ENCODE measurements around the gene STARD13. TPM values are rescaled to one million over a fixed set of nuclear protein-coding genes. Genes with fewer than 3 reads are reported as not detected.

Gene STARD13
- total RNA-seq, 4 donors from 2014 or later, result 52.0 to 114 (median 89.2) TPM

GRCh38 chr13:33263484-33263883 lies 22.1 kb downstream of the STARD13 start:
- no peaks in the 10 kb centered on the region for H3K9me3 ChIP-seq
- peak in 1 of 2 donors; percentile 61 for DNase-seq
- 70 to 80% methylated on average over 5 of the region's 5 CpGs for WGBS, 2 donors
- peaks cover 49 to 59% of the 10 kb centered on the region in 2 donors for H3K4me1 ChIP-seq
- peak overlapping the region in 2 of 3 donors; percentile 21 to 42 for H3K27ac ChIP-seq
- H3K36me3 ChIP-seq, result no peaks in the 10 kb centered on the region
- no peak overlapping the region for H3K4me3 ChIP-seq (replicated peaks in 1 of 3)
- intact Hi-C loops (cut with DNase I), result no loop called here
- H3K27me3 ChIP-seq, result no peaks in the 10 kb centered on the region
- TF ChIP-seq POLR2A (IDR thresholded peaks at IDR 0.05), result no peak
- TF ChIP-seq, protein P1, sequence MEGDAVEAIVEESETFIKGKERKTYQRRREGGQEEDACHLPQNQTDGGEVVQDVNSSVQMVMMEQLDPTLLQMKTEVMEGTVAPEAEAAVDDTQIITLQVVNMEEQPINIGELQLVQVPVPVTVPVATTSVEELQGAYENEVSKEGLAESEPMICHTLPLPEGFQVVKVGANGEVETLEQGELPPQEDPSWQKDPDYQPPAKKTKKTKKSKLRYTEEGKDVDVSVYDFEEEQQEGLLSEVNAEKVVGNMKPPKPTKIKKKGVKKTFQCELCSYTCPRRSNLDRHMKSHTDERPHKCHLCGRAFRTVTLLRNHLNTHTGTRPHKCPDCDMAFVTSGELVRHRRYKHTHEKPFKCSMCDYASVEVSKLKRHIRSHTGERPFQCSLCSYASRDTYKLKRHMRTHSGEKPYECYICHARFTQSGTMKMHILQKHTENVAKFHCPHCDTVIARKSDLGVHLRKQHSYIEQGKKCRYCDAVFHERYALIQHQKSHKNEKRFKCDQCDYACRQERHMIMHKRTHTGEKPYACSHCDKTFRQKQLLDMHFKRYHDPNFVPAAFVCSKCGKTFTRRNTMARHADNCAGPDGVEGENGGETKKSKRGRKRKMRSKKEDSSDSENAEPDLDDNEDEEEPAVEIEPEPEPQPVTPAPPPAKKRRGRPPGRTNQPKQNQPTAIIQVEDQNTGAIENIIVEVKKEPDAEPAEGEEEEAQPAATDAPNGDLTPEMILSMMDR (IDR thresholded peaks at IDR 0.05), result no peak

DNA sequence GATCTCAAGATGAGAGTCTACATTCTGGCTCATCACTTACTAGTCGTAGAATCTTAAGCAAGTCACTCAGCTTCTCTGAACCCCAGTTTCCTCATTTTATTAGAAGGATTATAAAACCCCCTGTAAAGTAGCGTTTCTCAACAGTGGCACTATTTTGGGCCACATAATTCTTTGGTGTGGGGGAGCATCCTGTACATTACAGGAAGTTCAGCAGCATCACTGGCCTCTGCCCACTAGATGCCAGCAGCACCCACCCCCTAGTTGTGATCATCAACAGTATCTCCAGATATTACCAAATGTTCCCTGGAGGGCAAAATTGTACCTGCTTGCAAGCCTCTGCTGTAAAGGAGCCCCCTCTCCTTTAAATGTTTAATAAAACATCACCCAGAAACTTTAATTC lies 22.6 kb downstream of the STARD13 start:
- no peak for TF ChIP-seq POLR2A (IDR thresholded peaks at IDR 0.05)
- TF ChIP-seq, protein P1 (IDR thresholded peaks at IDR 0.05), result no peak
- no peaks in the 10 kb centered on the region for H3K36me3 ChIP-seq
- WGBS, 2 donors, result 86 to 90% methylated on average over 2 of the region's 2 CpGs
- no peaks in the 10 kb centered on the region for H3K9me3 ChIP-seq
- intact Hi-C loops (cut with DNase I), result no loop called here
- H3K27me3 ChIP-seq, result no peaks in the 10 kb centered on the region
- no peak for DNase-seq
- H3K4me3 ChIP-seq (replicated peaks in 1 of 3), result no peak overlapping the region
- H3K27ac ChIP-seq, result peak overlapping the region in 1 of 3 donors; percentile 42
- H3K4me1 ChIP-seq, result peaks cover 48 to 59% of the 10 kb centered on the region in 2 donors

GRCh38 chr13:33262594-33262993 lies 23.0 kb downstream of the STARD13 start:
- Histone ChIP-seq H3K4me1 (peaks cover 44 to 58% of the 10 kb centered on the region in 2 donors), H3K36me3 (no peaks in the 10 kb centered on the region), H3K27me3 (no peaks in the 10 kb centered on the region), H3K27ac (peak overlapping the region in 1 of 3 donors; percentile 42), H3K9me3 (no peaks in the 10 kb centered on the region), H3K4me3 (replicated peaks in 1 of 3) (no peak overlapping the region)
- DNase-seq, result no peak
- TF ChIP-seq POLR2A (IDR thresholded peaks at IDR 0.05), result no peak
- intact Hi-C loops (cut with DNase I), result no loop called here
- 66 to 82% methylated on average over 2 of the region's 2 CpGs for WGBS, 2 donors

DNA sequence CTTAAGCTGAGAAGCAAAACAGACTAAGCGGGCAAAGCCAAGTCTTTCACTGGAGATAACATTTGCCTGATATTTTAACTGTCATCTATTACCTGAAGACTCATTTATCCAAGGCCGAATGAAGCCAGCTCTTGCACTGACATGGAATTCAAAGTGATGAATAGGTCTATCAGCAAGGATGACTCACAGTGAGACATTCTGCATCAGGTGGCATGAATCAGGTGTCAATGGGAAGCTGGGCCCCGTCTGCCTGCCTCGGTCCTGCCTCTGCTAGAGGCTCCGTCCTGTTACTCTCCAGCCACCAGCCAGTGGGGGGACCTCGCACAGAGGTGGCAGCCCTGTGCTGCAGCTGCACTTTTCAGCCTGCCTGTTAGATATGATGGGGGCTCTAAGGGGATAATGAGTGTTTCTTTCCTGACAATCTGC lies 23.5 kb downstream of the STARD13 start:
- Histone ChIP-seq H3K4me3 (replicated peaks in 1 of 3) (no peak overlapping the region), H3K27me3 (no peaks in the 10 kb centered on the region), H3K9me3 (no peaks in the 10 kb centered on the region), H3K36me3 (no peaks in the 10 kb centered on the region), H3K4me1 (peaks cover 40 to 53% of the 10 kb centered on the region in 2 donors), H3K27ac (peak overlapping the region in 1 of 3 donors; percentile 2)
- no peak for DNase-seq
- TF ChIP-seq POLR2A (IDR thresholded peaks at IDR 0.05), result no peak
- TF ChIP-seq, protein P1 (IDR thresholded peaks at IDR 0.05), result no peak
- intact Hi-C loops (cut with DNase I), result no loop called here
- 84 to 85% methylated on average over 6 of the region's 6 CpGs for WGBS, 2 donors

DNA sequence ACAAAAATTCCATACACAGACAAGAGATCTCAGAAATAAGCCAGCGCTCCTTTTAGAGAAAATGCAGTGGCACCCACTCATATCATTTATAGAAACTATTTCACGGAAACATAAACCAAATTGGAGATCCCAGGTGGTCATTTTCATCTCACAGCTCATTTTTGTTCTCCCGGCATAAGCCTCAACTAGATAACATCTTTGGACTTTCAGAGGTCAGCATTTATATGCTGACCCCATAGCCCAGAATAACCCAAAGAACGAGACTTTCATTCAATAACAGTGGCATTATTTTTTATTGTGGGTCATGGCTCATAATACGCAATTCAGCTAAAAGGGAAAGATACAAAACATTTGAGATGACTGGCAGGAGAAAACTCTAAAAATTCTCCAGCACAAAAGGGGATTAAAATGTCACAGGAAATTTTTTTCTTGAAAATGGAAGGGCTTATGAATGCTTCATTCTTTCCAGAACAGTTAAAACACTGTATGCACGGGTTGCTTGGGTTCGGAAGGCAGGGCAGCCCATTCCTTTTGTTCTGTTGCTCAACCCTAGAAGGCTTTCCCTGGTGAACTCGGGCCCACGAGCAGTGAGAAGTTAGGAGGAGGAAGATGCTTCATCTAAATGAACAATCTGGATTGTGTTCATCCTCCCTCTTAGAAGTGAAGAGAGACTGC lies 24.0 kb downstream of the STARD13 start:
- no peak overlapping the region for H3K4me3 ChIP-seq (replicated peaks in 1 of 3)
- H3K9me3 ChIP-seq, result no peaks in the 10 kb centered on the region
- 82 to 88% methylated on average over 9 of the region's 9 CpGs for WGBS, 2 donors
- H3K27ac ChIP-seq, result peak overlapping the region in 2 of 3 donors; percentile 2 to 18
- DNase-seq, result no peak
- no peaks in the 10 kb centered on the region for H3K36me3 ChIP-seq
- intact Hi-C loops (cut with DNase I), result no loop called here
- H3K27me3 ChIP-seq, result no peaks in the 10 kb centered on the region
- TF ChIP-seq, protein P1 (IDR thresholded peaks at IDR 0.05), result no peak
- TF ChIP-seq POLR2A (IDR thresholded peaks at IDR 0.05), result no peak
- H3K4me1 ChIP-seq, result peaks cover 40 to 53% of the 10 kb centered on the region in 2 donors
